HepG2 (cell line): ENCODE data around the gene RRP12. TPM values are rescaled to one million over a fixed set of nuclear protein-coding genes. Genes with fewer than 3 reads are reported as not detected.

Source experiments
- ATF1 ChIP-seq: IDR thresholded peaks from 2 replicates; pipeline ENCODE4 v1.6.1; 2016; ENCODE audit warnings: mild to moderate bottlenecking, control low read depth
- CENPT ChIP-seq: sonication (generic); formaldehyde crosslinking; IDR thresholded peaks from 2 replicates; pipeline ENCODE4 v1.8.0; 2022; ENCODE audit warnings: low read depth, mild to moderate bottlenecking, moderate library complexity, missing genetic modification reagents
- ELF4 ChIP-seq: sonication (generic); formaldehyde crosslinking; IDR thresholded peaks from 2 replicates; pipeline ENCODE4 v1.5.0; 2020; ENCODE audit warnings: missing genetic modification reagents, mild to moderate bottlenecking, moderate library complexity, borderline replicate concordance
- FLYWCH1 ChIP-seq: sonication (generic); formaldehyde crosslinking; IDR thresholded peaks from 2 replicates; pipeline ENCODE4 v1.8.1; 2023; ENCODE audit warnings: mild to moderate bottlenecking, missing genetic modification reagents
- FOXA3 ChIP-seq: IDR thresholded peaks from 2 replicates; pipeline ENCODE4 v1.6.1; 2016; ENCODE audit warnings: missing genetic modification reagents, missing compliant biosample characterization
- FOXO1 ChIP-seq: sonication (generic); formaldehyde crosslinking; IDR thresholded peaks from 2 replicates; pipeline ENCODE4 v1.4.0; 2020; ENCODE audit warnings: missing genetic modification reagents
- HNRNPLL ChIP-seq: fragments of 200-400 bp; formaldehyde crosslinking; IDR thresholded peaks from 2 replicates; pipeline ENCODE4 v1.6.1; 2017; ENCODE audit warnings: mild to moderate bottlenecking, low read depth, low read length; ENCODE audit not compliant: poor library complexity, severe bottlenecking
- MTF2 ChIP-seq: sonication (generic); formaldehyde crosslinking; IDR thresholded peaks from 2 replicates; pipeline ENCODE4 v1.5.0; 2020; ENCODE audit warnings: missing genetic modification reagents, borderline replicate concordance
- NFKB2 ChIP-seq: sonication (generic); formaldehyde crosslinking; IDR thresholded peaks from 2 replicates; pipeline ENCODE4 v1.4.0; 2020; ENCODE audit warnings: missing genetic modification reagents, borderline replicate concordance
- NPAS2 ChIP-seq: sonication (generic); formaldehyde crosslinking; IDR thresholded peaks from 2 replicates; pipeline ENCODE4 v1.8.0; 2022; ENCODE audit warnings: mild to moderate bottlenecking, missing genetic modification reagents, borderline replicate concordance
- PAWR ChIP-seq: sonication (generic); formaldehyde crosslinking; IDR thresholded peaks from 2 replicates; pipeline ENCODE4 v1.4.0; 2020; ENCODE audit warnings: missing genetic modification reagents, mild to moderate bottlenecking, borderline replicate concordance
- RFXANK ChIP-seq: IDR thresholded peaks from 2 replicates; pipeline ENCODE4 v1.6.1; 2016
- TEAD3 ChIP-seq: optimal IDR thresholded peaks from 2 replicates; pipeline ENCODE3; 2016; ENCODE audit warnings: borderline replicate concordance
- TOE1 ChIP-seq: sonication (generic); formaldehyde crosslinking; IDR thresholded peaks from 2 replicates; pipeline ENCODE4 v1.4.0; 2020; ENCODE audit warnings: mild to moderate bottlenecking, missing genetic modification reagents
- ZNF136 ChIP-seq: sonication (generic); formaldehyde crosslinking; IDR thresholded peaks from 2 replicates; pipeline ENCODE4 v1.8.1; 2022; ENCODE audit warnings: low read depth, mild to moderate bottlenecking, moderate library complexity, missing genetic modification reagents
- ZNF264 ChIP-seq: sonication (generic); formaldehyde crosslinking; IDR thresholded peaks from 2 replicates; pipeline ENCODE4 v1.4.0; 2020; ENCODE audit warnings: missing genetic modification reagents
- ZNF30 ChIP-seq: sonication (generic); formaldehyde crosslinking; IDR thresholded peaks from 2 replicates; pipeline ENCODE4 v1.5.0; 2020; ENCODE audit warnings: mild to moderate bottlenecking, missing genetic modification reagents
- ZNF720 ChIP-seq: sonication (generic); formaldehyde crosslinking; IDR thresholded peaks from 2 replicates; pipeline ENCODE4 v1.4.0; 2020; ENCODE audit warnings: missing genetic modification reagents
- ZNF83 ChIP-seq: sonication (generic); formaldehyde crosslinking; IDR thresholded peaks from 2 replicates; pipeline ENCODE4 v1.4.0; 2020; ENCODE audit warnings: missing genetic modification reagents, mild to moderate bottlenecking, borderline replicate concordance
- polyA plus RNA-seq, 8 experiments: library from polyadenylated mRNA; depleted of rRNA in 3 of 8; stranded (reverse) in 7 of 8; unstranded in 1 of 8; fragments of >200 nt; fragmentation: Illumina TruSeq in 4 of 8; extraction: Trizol in 4 of 8; gene quantifications; 2 replicates each; pipeline versions ENCODE4 v1.2.1 to v1.2.3, GENCODE V29; 2011 to 2016; ENCODE audit warnings: low read depth in 4 of 8, missing spikeins in 1 of 8, mixed read lengths in 1 of 8; ENCODE audit not compliant: insufficient read depth in 1 of 8
- total RNA-seq, 5 experiments: library from RNA; depleted of rRNA; stranded (reverse); fragments of >200 nt; fragmentation: Illumina TruSeq; extraction: Trizol; gene quantifications; 2 replicates each; pipeline ENCODE4 v1.2.3, GENCODE V29; 2016; ENCODE audit warnings: low read depth in 1 of 5
- TF ChIP-seq, protein P1 (sequence below): sonication (generic); formaldehyde crosslinking; IDR thresholded peaks from 2 replicates; pipeline ENCODE4 v1.4.0; 2020; ENCODE audit warnings: mild to moderate bottlenecking, low read depth, missing genetic modification reagents
- TF ChIP-seq, protein P2 (sequence below): sonication (generic); formaldehyde crosslinking; IDR thresholded peaks from 2 replicates; pipeline ENCODE4 v1.4.0; 2020; ENCODE audit warnings: missing genetic modification reagents
- TF ChIP-seq, protein P3 (sequence below): sonication (generic); formaldehyde crosslinking; IDR thresholded peaks from 2 replicates; pipeline ENCODE4 v1.8.0; 2022; ENCODE audit warnings: missing genetic modification reagents, mild to moderate bottlenecking, inconsistent platforms, borderline replicate concordance

Gene RRP12
- total and polyA plus RNA-seq, 2 of the 13 experiments (the other 11 are each of a cell fraction or from before 2014, with no cell fraction given) = 13.2 to 39.4 TPM

DNA sequence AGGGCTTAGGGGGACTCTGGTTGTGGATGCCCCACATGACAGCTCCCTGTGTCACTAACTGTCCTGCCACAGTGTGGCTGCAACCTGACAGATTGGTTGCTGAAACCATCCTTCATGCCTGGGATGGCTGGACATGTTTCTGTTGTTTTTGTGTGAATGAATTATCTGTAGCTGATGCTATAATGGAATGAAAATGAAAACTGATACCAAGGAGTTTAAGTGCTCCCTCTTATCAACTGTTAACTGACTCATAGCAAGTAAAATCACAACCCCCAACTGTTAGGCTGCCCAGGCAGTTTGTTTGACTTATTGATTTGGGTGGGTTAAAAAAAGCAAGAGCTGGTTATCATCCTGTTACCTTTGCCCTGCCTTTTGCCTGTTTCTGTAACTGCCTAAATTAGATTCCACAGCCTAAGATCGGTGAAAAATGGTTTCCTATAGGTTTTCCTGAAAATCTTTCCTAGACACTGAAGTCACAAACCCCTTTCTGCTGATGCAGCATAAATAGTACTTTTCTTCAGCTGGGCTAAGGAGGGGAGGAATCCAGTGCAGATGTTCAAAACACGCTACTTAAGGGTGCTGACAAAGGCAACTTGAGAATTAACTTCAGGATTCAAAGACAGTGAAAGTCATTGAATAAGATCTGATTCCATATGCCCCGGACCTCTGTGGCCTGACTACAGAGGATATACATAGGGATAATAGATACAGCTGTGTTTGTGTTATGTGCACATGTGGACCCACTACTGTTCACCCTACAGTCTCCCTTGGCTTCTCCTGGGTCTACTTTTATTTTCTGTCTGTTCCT lies 72.3 kb downstream of the RRP12 start (continued):
- TF ChIP-seq ELF4 (CRISPR knock-in tag) = no peak
- no peak for TF ChIP-seq RFXANK (CRISPR knock-in tag)
- no peak for TF ChIP-seq ZNF83
- no peak for TF ChIP-seq FLYWCH1
- TF ChIP-seq, protein P1, sequence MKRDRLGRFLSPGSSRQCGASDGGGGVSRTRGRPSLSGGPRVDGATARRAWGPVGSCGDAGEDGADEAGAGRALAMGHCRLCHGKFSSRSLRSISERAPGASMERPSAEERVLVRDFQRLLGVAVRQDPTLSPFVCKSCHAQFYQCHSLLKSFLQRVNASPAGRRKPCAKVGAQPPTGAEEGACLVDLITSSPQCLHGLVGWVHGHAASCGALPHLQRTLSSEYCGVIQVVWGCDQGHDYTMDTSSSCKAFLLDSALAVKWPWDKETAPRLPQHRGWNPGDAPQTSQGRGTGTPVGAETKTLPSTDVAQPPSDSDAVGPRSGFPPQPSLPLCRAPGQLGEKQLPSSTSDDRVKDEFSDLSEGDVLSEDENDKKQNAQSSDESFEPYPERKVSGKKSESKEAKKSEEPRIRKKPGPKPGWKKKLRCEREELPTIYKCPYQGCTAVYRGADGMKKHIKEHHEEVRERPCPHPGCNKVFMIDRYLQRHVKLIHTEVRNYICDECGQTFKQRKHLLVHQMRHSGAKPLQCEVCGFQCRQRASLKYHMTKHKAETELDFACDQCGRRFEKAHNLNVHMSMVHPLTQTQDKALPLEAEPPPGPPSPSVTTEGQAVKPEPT (CRISPR knock-in tag) = no peak
- TF ChIP-seq ZNF264 (CRISPR knock-in tag) = peak; percentile 94
- peak; percentile 52 for TF ChIP-seq TEAD3
- no peak for TF ChIP-seq NFKB2 (CRISPR knock-in tag)
- TF ChIP-seq CENPT (CRISPR knock-in tag) = no peak
- TF ChIP-seq FOXO1 (CRISPR knock-in tag) = peak; percentile 75; the same call in 1 of the 2 replicates
- no peak for TF ChIP-seq ZNF720 (CRISPR knock-in tag)
- no peak for TF ChIP-seq ATF1 (CRISPR knock-in tag)
- TF ChIP-seq, protein P2, sequence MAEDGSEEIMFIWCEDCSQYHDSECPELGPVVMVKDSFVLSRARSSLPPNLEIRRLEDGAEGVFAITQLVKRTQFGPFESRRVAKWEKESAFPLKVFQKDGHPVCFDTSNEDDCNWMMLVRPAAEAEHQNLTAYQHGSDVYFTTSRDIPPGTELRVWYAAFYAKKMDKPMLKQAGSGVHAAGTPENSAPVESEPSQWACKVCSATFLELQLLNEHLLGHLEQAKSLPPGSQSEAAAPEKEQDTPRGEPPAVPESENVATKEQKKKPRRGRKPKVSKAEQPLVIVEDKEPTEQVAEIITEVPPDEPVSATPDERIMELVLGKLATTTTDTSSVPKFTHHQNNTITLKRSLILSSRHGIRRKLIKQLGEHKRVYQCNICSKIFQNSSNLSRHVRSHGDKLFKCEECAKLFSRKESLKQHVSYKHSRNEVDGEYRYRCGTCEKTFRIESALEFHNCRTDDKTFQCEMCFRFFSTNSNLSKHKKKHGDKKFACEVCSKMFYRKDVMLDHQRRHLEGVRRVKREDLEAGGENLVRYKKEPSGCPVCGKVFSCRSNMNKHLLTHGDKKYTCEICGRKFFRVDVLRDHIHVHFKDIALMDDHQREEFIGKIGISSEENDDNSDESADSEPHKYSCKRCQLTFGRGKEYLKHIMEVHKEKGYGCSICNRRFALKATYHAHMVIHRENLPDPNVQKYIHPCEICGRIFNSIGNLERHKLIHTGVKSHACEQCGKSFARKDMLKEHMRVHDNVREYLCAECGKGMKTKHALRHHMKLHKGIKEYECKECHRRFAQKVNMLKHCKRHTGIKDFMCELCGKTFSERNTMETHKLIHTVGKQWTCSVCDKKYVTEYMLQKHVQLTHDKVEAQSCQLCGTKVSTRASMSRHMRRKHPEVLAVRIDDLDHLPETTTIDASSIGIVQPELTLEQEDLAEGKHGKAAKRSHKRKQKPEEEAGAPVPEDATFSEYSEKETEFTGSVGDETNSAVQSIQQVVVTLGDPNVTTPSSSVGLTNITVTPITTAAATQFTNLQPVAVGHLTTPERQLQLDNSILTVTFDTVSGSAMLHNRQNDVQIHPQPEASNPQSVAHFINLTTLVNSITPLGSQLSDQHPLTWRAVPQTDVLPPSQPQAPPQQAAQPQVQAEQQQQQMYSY (CRISPR knock-in tag) = 0 out of 2 replicates have a peak, but pooled peaks have one; percentile 23
- peak; percentile 91 for TF ChIP-seq FOXA3 (CRISPR knock-in tag)
- no peak for TF ChIP-seq MTF2 (CRISPR knock-in tag)
- no peak for TF ChIP-seq TOE1 (CRISPR knock-in tag)
- TF ChIP-seq ZNF136 (CRISPR knock-in tag) = no peak
- TF ChIP-seq ZNF30 (CRISPR knock-in tag) = no peak
- TF ChIP-seq HNRNPLL = no peak
- no peak for TF ChIP-seq NPAS2
- no peak for TF ChIP-seq PAWR (CRISPR knock-in tag)
- TF ChIP-seq, protein P3, sequence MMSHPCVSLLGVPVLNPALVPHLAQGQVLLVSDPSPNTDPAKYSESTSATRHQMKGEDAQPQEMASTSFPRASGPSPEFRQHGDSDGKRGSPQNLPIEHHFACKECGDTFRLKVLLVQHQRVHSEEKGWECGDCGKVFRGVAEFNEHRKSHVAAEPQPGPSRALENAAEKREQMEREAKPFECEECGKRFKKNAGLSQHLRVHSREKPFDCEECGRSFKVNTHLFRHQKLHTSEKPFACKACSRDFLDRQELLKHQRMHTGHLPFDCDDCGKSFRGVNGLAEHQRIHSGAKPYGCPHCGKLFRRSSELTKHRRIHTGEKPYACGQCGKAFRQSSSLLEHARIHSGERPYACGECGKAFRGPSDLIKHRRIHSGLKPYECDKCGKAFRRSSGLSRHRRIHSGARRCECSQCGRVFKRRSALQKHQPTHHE (CRISPR knock-in tag) = no peak
